ENCODE results near the gene DLD. TPM values are rescaled to one million over a fixed set of nuclear protein-coding genes. Genes with fewer than 3 reads are reported as not detected.

Gene DLD, protein sequence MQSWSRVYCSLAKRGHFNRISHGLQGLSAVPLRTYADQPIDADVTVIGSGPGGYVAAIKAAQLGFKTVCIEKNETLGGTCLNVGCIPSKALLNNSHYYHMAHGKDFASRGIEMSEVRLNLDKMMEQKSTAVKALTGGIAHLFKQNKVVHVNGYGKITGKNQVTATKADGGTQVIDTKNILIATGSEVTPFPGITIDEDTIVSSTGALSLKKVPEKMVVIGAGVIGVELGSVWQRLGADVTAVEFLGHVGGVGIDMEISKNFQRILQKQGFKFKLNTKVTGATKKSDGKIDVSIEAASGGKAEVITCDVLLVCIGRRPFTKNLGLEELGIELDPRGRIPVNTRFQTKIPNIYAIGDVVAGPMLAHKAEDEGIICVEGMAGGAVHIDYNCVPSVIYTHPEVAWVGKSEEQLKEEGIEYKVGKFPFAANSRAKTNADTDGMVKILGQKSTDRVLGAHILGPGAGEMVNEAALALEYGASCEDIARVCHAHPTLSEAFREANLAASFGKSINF
- total RNA-seq (10 to 100 TPM; 49.4 to 78.1 TPM), polyA plus RNA-seq (100 to 1,000 TPM in 1 of 2 donors, 10 to 100 TPM in 1; 56.1 to 121 TPM)

DNA sequence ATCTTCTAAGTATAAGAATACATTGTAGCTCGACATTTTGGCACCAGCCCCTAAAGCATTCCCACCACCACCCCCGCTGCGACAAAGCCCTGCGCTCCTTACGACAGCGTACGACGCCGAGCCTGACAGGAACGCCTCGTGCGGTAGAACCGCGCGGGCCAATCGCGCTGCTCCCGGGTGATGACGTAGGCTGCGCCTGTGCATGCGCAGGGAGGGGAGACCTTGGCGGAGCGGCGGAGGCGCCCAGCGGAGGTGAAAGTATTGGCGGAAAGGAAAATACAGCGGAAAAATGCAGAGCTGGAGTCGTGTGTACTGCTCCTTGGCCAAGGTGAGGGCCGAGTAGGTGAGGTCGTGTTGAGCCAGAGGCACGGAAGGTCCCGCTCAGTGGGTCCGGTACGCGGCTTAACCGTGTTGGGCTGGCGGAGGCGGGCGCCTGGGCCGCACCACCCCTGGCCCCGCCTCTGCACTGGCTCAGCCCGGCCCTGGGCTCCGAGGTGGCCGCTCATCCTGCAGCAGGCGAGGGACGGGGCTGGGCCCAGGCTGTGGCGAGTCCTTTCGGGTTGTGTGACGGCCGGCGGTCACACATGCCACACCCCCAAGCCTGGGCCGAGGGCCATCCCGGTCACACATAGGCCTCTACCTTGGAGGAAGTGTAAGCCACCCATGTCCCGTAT lies at the start of gene DLD:
TSS of gene DLD (plus strand) at position 222 of the 674 bp plus-strand sequence. CDS start at position 290, 68 bp downstream.
- TF ChIP-seq RAD21 (IDR thresholded peaks at IDR 0.05), result peak in 1 of 2 donors; percentile 36
- TF ChIP-seq RXRA (IDR thresholded peaks at IDR 0.05), result no peak
- TF ChIP-seq HNF4G (IDR thresholded peaks at IDR 0.05), result no peak
- TF ChIP-seq, protein P1, sequence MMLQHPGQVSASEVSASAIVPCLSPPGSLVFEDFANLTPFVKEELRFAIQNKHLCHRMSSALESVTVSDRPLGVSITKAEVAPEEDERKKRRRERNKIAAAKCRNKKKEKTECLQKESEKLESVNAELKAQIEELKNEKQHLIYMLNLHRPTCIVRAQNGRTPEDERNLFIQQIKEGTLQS (IDR thresholded peaks at IDR 0.05), result no peak
- TF ChIP-seq, protein P2, sequence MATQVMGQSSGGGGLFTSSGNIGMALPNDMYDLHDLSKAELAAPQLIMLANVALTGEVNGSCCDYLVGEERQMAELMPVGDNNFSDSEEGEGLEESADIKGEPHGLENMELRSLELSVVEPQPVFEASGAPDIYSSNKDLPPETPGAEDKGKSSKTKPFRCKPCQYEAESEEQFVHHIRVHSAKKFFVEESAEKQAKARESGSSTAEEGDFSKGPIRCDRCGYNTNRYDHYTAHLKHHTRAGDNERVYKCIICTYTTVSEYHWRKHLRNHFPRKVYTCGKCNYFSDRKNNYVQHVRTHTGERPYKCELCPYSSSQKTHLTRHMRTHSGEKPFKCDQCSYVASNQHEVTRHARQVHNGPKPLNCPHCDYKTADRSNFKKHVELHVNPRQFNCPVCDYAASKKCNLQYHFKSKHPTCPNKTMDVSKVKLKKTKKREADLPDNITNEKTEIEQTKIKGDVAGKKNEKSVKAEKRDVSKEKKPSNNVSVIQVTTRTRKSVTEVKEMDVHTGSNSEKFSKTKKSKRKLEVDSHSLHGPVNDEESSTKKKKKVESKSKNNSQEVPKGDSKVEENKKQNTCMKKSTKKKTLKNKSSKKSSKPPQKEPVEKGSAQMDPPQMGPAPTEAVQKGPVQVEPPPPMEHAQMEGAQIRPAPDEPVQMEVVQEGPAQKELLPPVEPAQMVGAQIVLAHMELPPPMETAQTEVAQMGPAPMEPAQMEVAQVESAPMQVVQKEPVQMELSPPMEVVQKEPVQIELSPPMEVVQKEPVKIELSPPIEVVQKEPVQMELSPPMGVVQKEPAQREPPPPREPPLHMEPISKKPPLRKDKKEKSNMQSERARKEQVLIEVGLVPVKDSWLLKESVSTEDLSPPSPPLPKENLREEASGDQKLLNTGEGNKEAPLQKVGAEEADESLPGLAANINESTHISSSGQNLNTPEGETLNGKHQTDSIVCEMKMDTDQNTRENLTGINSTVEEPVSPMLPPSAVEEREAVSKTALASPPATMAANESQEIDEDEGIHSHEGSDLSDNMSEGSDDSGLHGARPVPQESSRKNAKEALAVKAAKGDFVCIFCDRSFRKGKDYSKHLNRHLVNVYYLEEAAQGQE (IDR thresholded peaks at IDR 0.05), result peak; percentile 19
- no peak for TF ChIP-seq FOXA1 (IDR thresholded peaks at IDR 0.05)
- no peak for TF ChIP-seq HNF4A (conservative IDR thresholded peaks at IDR 0.05)
- TF ChIP-seq, protein P3, sequence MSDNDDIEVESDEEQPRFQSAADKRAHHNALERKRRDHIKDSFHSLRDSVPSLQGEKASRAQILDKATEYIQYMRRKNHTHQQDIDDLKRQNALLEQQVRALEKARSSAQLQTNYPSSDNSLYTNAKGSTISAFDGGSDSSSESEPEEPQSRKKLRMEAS (IDR thresholded peaks at IDR 0.05), result peak; percentile 60
- TF ChIP-seq, protein P4, sequence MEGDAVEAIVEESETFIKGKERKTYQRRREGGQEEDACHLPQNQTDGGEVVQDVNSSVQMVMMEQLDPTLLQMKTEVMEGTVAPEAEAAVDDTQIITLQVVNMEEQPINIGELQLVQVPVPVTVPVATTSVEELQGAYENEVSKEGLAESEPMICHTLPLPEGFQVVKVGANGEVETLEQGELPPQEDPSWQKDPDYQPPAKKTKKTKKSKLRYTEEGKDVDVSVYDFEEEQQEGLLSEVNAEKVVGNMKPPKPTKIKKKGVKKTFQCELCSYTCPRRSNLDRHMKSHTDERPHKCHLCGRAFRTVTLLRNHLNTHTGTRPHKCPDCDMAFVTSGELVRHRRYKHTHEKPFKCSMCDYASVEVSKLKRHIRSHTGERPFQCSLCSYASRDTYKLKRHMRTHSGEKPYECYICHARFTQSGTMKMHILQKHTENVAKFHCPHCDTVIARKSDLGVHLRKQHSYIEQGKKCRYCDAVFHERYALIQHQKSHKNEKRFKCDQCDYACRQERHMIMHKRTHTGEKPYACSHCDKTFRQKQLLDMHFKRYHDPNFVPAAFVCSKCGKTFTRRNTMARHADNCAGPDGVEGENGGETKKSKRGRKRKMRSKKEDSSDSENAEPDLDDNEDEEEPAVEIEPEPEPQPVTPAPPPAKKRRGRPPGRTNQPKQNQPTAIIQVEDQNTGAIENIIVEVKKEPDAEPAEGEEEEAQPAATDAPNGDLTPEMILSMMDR (IDR thresholded peaks at IDR 0.05; ENCODE audit: low read depth, low read length, missing input control), result no peak
- TF ChIP-seq YY1 (IDR thresholded peaks at IDR 0.05), result peak; percentile 49
- peak; percentile 21 for TF ChIP-seq TAF1 (conservative IDR thresholded peaks at IDR 0.05)
- no peak for TF ChIP-seq JUND (IDR thresholded peaks at IDR 0.05)
- TF ChIP-seq SP1 (IDR thresholded peaks at IDR 0.05), result peak; percentile 51
- TF ChIP-seq GABPA (IDR thresholded peaks at IDR 0.05 in 1 of 2, conservative IDR thresholded peaks at IDR 0.05 in 1 of 2), result no peak
- TF ChIP-seq, protein P5, sequence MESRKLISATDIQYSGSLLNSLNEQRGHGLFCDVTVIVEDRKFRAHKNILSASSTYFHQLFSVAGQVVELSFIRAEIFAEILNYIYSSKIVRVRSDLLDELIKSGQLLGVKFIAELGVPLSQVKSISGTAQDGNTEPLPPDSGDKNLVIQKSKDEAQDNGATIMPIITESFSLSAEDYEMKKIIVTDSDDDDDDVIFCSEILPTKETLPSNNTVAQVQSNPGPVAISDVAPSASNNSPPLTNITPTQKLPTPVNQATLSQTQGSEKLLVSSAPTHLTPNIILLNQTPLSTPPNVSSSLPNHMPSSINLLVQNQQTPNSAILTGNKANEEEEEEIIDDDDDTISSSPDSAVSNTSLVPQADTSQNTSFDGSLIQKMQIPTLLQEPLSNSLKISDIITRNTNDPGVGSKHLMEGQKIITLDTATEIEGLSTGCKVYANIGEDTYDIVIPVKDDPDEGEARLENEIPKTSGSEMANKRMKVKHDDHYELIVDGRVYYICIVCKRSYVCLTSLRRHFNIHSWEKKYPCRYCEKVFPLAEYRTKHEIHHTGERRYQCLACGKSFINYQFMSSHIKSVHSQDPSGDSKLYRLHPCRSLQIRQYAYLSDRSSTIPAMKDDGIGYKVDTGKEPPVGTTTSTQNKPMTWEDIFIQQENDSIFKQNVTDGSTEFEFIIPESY (IDR thresholded peaks at IDR 0.05), result no peak
- TF ChIP-seq EGR1 (IDR thresholded peaks at IDR 0.05; ENCODE audit: low read depth in 2 of 2), result peak in 1 of 2 donors; percentile 87
- TF ChIP-seq NR2F2 (IDR thresholded peaks at IDR 0.05), result no peak
- TF ChIP-seq FOXA2 (IDR thresholded peaks at IDR 0.05), result no peak
- WGBS, result under 1% methylated on average over 55 of the region's 55 CpGs

More for the DNA sequence above, at the start of gene DLD:
- peak; percentile 92 for DNase-seq (ENCODE audit: low spot score)
- H3K9me3 ChIP-seq (ENCODE audit: control insufficient read depth in 4 of 4, low read length in 3 of 4), result no peaks in the 10 kb centered on the region
- peak within 1 kb of the TSS; percentile 83 to 92 for H3K9ac ChIP-seq (ENCODE audit: low read depth in 1 of 2, low read length in 2 of 2)
- peak within 1 kb of the TSS; percentile 49 to 94 (median 64) for H3K4me3 ChIP-seq (ENCODE audit: low read depth in 1 of 3, low read length in 3 of 3)
- H3K27ac ChIP-seq (ENCODE audit: low read depth in 1 of 2, low read length in 2 of 2), result peak within 1 kb of the TSS; percentile 82 to 97
- peaks cover 2 to 22% (median 14%) of the 10 kb centered on the region in 4 donors for H3K4me1 ChIP-seq (ENCODE audit: control insufficient read depth in 4 of 4, insufficient read depth in 4 of 4, low read length in 3 of 4)
- peaks cover 0 to 17% (median 11%) of the 10 kb centered on the region in 4 donors for H3K36me3 ChIP-seq (ENCODE audit: control insufficient read depth in 4 of 4, insufficient read depth in 3 of 4, low read depth in 1 of 4, low read length in 3 of 4)
- no peaks in the 10 kb centered on the region for H3K27me3 ChIP-seq (ENCODE audit: control insufficient read depth in 4 of 4, insufficient read depth in 4 of 4, low read length in 3 of 4)

Measured in liver (tissue), 9 donors.